ENCODE data around the gene RNU6-9.
A peak's percentile ranks its signal among the peaks of the same experiment; 100 is the strongest.
"Not testable (repeated sequence)": the region's sequence is repeated elsewhere in the genome, so short reads cannot be mapped to it uniquely, and the experiment has no call there.

Gene RNU6-9

GRCh38 chr19:887599-887998 is 5.7 kb upstream of the RNU6-9 start:
- Mint-ChIP-seq H3K27me3 (ENCODE audit: low read depth) (no peaks in the 10 kb centered on the region), H3K9me3 (no peaks in the 10 kb centered on the region), H3K4me1 (no peaks in the 10 kb centered on the region), H3K4me3 (peak overlapping the region in 1 of 3 experiments; percentile 26), H3K27ac (no peak overlapping the region), H3K36me3 (ENCODE audit: low read depth) (peaks cover 22% of the 10 kb centered on the region)
- TF ChIP-seq CTCF (IDR thresholded peaks at IDR 0.05; ENCODE audit: unreplicated experiment in 3 of 3) = no peak

- Mint-ChIP-seq H3K36me3 (ENCODE audit: low read depth) (peaks cover 22% of the 10 kb centered on the region), H3K27ac (peak overlapping the region in 1 of 3 experiments; percentile 13), H3K4me3 (peak overlapping the region; percentile 61 to 84 (median 82)), H3K27me3 (ENCODE audit: low read depth) (no peaks in the 10 kb centered on the region), H3K4me1 (peaks cover 5% of the 10 kb centered on the region), H3K9me3 (no peaks in the 10 kb centered on the region)
- no peak for TF ChIP-seq CTCF (IDR thresholded peaks at IDR 0.05; ENCODE audit: unreplicated experiment in 3 of 3)
These were observed 4.5 kb upstream of the RNU6-9 start for GRCh38 chr19:888581-889385.

GRCh38 chr19:889662-890295 is 3.5 kb upstream of the RNU6-9 start:
- peaks cover 22% of the 10 kb centered on the region for H3K36me3 Mint-ChIP-seq (ENCODE audit: low read depth)
- H3K27me3 Mint-ChIP-seq (ENCODE audit: low read depth) = no peaks in the 10 kb centered on the region
- H3K4me3 Mint-ChIP-seq = peak overlapping the region; percentile 52 to 72 (median 70)
- H3K27ac Mint-ChIP-seq = peak overlapping the region in 1 of 3 experiments; percentile 13
- peaks cover 5% of the 10 kb centered on the region for H3K4me1 Mint-ChIP-seq
- no peaks in the 10 kb centered on the region for H3K9me3 Mint-ChIP-seq
- no peak for TF ChIP-seq CTCF (IDR thresholded peaks at IDR 0.05; ENCODE audit: unreplicated experiment in 3 of 3)

GRCh38 chr19:890831-891230 is 2.5 kb upstream of the RNU6-9 start:
- Mint-ChIP-seq H3K4me1 (peaks cover 5% of the 10 kb centered on the region), H3K4me3 (peak overlapping the region; percentile 81 to 86 (median 82)), H3K36me3 (ENCODE audit: low read depth) (peaks cover 22% of the 10 kb centered on the region), H3K27me3 (ENCODE audit: low read depth) (no peaks in the 10 kb centered on the region), H3K27ac (peak overlapping the region in 1 of 3 experiments; percentile 73), H3K9me3 (no peaks in the 10 kb centered on the region)
- TF ChIP-seq CTCF (IDR thresholded peaks at IDR 0.05; ENCODE audit: unreplicated experiment in 3 of 3) = no peak

- not testable (repeated sequence) for H3K4me1 Mint-ChIP-seq; H3K9me3 Mint-ChIP-seq; H3K27me3 Mint-ChIP-seq (ENCODE audit: low read depth)
- Mint-ChIP-seq H3K4me3 (peak overlapping the region; percentile 91 to 94 (median 93)), H3K27ac (peak overlapping the region in 2 of 3 experiments; percentile 99 to 100), H3K36me3 (ENCODE audit: low read depth) (peaks cover 19% of the 10 kb centered on the region)
These were observed 1.7 kb upstream of the RNU6-9 start for GRCh38 chr19:891421-892200.

Data from nephron (organoid).